Measurements from ENCODE around the gene ITGB6. TPM values are rescaled to one million over a fixed set of nuclear protein-coding genes. Genes with fewer than 3 reads are reported as not detected.

ITGB6 gene
- total RNA-seq, 1 donor from 2014 or later: 21.1 TPM

- H3K36me3 ChIP-seq (ENCODE audit: control insufficient read depth, insufficient read depth, low read length): no peaks in the 10 kb centered on the region
- DNase-seq (ENCODE audit: low read depth): no peak
- no peak overlapping the region for H3K4me3 ChIP-seq (ENCODE audit: low read depth, low read length)
- no peak for FAIRE-seq
- no peak for TF ChIP-seq CTCF (IDR thresholded peaks at IDR 0.05; ENCODE audit: insufficient read depth, low read length, severe bottlenecking)
- no peaks in the 10 kb centered on the region for H3K27me3 ChIP-seq (ENCODE audit: control insufficient read depth, insufficient read depth, low read length)
Observed at GRCh38 chr2:160051371-160051800, 148.7 kb downstream of the ITGB6 start.

- Histone ChIP-seq H3K4me3 (ENCODE audit: low read depth, low read length) (no peak overlapping the region), H3K27me3 (ENCODE audit: control insufficient read depth, insufficient read depth, low read length) (no peaks in the 10 kb centered on the region), H3K36me3 (ENCODE audit: control insufficient read depth, insufficient read depth, low read length) (no peaks in the 10 kb centered on the region)
- FAIRE-seq (no peak), DNase-seq (ENCODE audit: low read depth) (no peak)
- TF ChIP-seq CTCF (IDR thresholded peaks at IDR 0.05; ENCODE audit: insufficient read depth, low read length, severe bottlenecking): no peak
Observed at GRCh38 chr2:160050147-160050546, 149.9 kb downstream of the ITGB6 start.

Other genes with a start within 250 kb of the ITGB6 start
- gene PLA2R1, start 137.7 kb downstream of the ITGB6 start, total RNA-seq: 2.1 and 4.5 TPM in 2 replicates

Measured in bronchial epithelial cell (primary cell).